Calu3 (cell line): ENCODE measurements around the gene SFSWAP. TPM values are rescaled to one million over a fixed set of nuclear protein-coding genes. Genes with fewer than 3 reads are reported as not detected.

ENCODE experiments used
- BruUV-seq: library from RNA; stranded (reverse); fragments of 400-500 nt; replicated peaks from 2 replicates; lab custom pipeline; 2021; lab: Mats Ljungman, UMichigan
- CTCF ChIA-PET: fragments of 300-600 bp; sonication (Branson Sonifier 250); formaldehyde crosslinking; loops from one replicate; lab custom pipeline; 2022; ENCODE audit warnings: antibody characterized with exemption; lab: Charles Lee
- DNase-seq: peaks from one replicate; pipeline ENCODE4 v3.0.0; 2022
- H3K27ac Mint-ChIP-seq: one replicate; pipeline ENCODE4 v1.8.0; 2022; ENCODE audit warnings: mixed read lengths; ENCODE audit not compliant: unreplicated experiment
- H3K27me3 Mint-ChIP-seq: one replicate; pipeline ENCODE4 v1.8.0; 2022; ENCODE audit warnings: mixed read lengths; ENCODE audit not compliant: unreplicated experiment
- H3K36me3 Mint-ChIP-seq: one replicate; pipeline ENCODE4 v1.8.0; 2022; ENCODE audit warnings: mild to moderate bottlenecking, moderate library complexity, mixed read lengths; ENCODE audit not compliant: insufficient read depth, unreplicated experiment
- H3K4me1 Mint-ChIP-seq: one replicate; pipeline ENCODE4 v1.8.0; 2022; ENCODE audit warnings: mild to moderate bottlenecking, low read depth, mixed read lengths; ENCODE audit not compliant: unreplicated experiment
- H3K4me3 Mint-ChIP-seq: one replicate; pipeline ENCODE4 v1.8.0; 2022; ENCODE audit warnings: mild to moderate bottlenecking, low read depth, moderate library complexity, mixed read lengths; ENCODE audit not compliant: unreplicated experiment
- H3K9me3 Mint-ChIP-seq: one replicate; pipeline ENCODE4 v1.8.0; 2022; ENCODE audit warnings: low read depth, mixed read lengths; ENCODE audit not compliant: unreplicated experiment
- CTCF ChIP-seq: fragments of 200-600 bp; IDR thresholded peaks from one replicate; pipeline ENCODE4 v1.8.0; 2022; ENCODE audit warnings: antibody characterized with exemption; ENCODE audit not compliant: unreplicated experiment
- intact Hi-C: fragments of 100-400 bp; cut with micrococcal nuclease; formaldehyde crosslinking; loops from one replicate; pipeline ENCODE4 v1.10.0; 2022; ENCODE audit not compliant: unreplicated experiment
- total RNA-seq: library from RNA; stranded (reverse); gene quantifications from 2 replicates; pipeline ENCODE4 v1.2.3, GENCODE V29; 2022

Gene SFSWAP
- total RNA-seq, 1 experiment from 2014 or later = 68.4 TPM

- CTCF ChIA-PET = no interaction called here
- TF ChIP-seq CTCF = no peak
- intact Hi-C loops = no loop called here
- H3K4me1 Mint-ChIP-seq = no peaks in the 10 kb centered on the region
- peaks cover 10% of the 10 kb centered on the region for H3K27me3 Mint-ChIP-seq
- no peak for DNase-seq
- H3K27ac Mint-ChIP-seq = no peak overlapping the region
- BruUV-seq = no TSS peak
- H3K36me3 Mint-ChIP-seq = no peaks in the 10 kb centered on the region
- H3K4me3 Mint-ChIP-seq = no peak overlapping the region
- H3K9me3 Mint-ChIP-seq = no peaks in the 10 kb centered on the region
These were observed 129.9 kb downstream of the SFSWAP start for GRCh38 chr12:131840643-131841416.

DNA sequence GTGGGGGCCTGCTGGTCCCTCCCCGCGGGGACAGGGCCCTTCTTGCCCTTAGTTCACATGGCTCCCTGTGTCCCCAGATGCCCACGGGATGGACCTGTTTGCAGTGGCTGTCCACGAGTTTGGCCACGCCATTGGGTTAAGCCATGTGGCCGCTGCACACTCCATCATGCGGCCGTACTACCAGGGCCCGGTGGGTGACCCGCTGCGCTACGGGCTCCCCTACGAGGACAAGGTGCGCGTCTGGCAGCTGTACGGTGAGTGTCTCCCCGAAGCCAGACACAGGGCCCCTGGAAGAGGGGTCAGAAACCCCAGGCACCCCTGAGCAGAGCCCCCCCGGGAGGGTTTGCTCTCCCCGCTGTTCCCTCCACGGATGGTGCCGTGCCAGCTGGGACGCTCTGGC is 130.7 kb downstream of the SFSWAP start:
- H3K36me3 Mint-ChIP-seq = no peaks in the 10 kb centered on the region
- H3K27ac Mint-ChIP-seq = no peak overlapping the region
- TF ChIP-seq CTCF = no peak
- no peaks in the 10 kb centered on the region for H3K9me3 Mint-ChIP-seq
- no peaks in the 10 kb centered on the region for H3K4me1 Mint-ChIP-seq
- DNase-seq = no peak
- no TSS peak for BruUV-seq
- CTCF ChIA-PET = no interaction called here
- intact Hi-C loops = no loop called here
- peaks cover 13% of the 10 kb centered on the region for H3K27me3 Mint-ChIP-seq
- H3K4me3 Mint-ChIP-seq = no peak overlapping the region

- H3K9me3 Mint-ChIP-seq = no peaks in the 10 kb centered on the region
- H3K27me3 Mint-ChIP-seq = peaks cover 16% of the 10 kb centered on the region
- H3K36me3 Mint-ChIP-seq = no peaks in the 10 kb centered on the region
- no peak for TF ChIP-seq CTCF
- H3K4me1 Mint-ChIP-seq = no peaks in the 10 kb centered on the region
- H3K27ac Mint-ChIP-seq = no peak overlapping the region
- no peak for DNase-seq
- H3K4me3 Mint-ChIP-seq = no peak overlapping the region
- intact Hi-C loops = no loop called here
- CTCF ChIA-PET = no interaction called here
- BruUV-seq = no TSS peak
These were observed 131.3 kb downstream of the SFSWAP start for GRCh38 chr12:131842169-131842568.

DNA sequence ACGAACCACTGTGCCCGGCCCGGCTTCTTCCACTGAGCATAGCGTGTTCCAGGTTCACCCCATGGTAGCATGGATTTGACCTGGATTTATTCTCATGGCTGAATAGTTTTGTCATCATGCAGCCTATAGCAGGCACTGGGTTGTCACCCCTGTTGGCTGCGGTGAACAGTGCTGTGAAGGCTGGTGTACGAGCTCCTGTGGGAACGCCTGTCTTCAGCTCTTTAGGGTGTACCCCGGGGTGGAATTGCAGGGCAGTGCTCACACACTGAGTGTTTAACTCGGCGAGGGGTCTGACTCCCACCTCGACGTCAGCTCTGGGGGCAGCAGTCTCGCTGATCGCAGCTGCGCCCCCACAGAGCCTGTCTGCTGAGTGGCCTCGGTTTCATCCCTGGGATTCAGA is 132.6 kb downstream of the SFSWAP start:
- DNase-seq = no peak
- Mint-ChIP-seq H3K27me3 (peaks cover 26% of the 10 kb centered on the region), H3K4me3 (no peak overlapping the region), H3K9me3 (no peaks in the 10 kb centered on the region), H3K36me3 (no peaks in the 10 kb centered on the region), H3K4me1 (no peaks in the 10 kb centered on the region), H3K27ac (no peak overlapping the region)
- intact Hi-C loops = no loop called here
- no TSS peak for BruUV-seq
- no peak for TF ChIP-seq CTCF
- CTCF ChIA-PET = no interaction called here
